Chondrocyte (in vitro differentiated cells): ENCODE data around the gene SDCBP2. TPM values are rescaled to one million over a fixed set of nuclear protein-coding genes. Genes with fewer than 3 reads are reported as not detected.

Source experiments
- DNase-seq: peaks from one replicate; pipeline ENCODE4 v3.0.0; 2021; ENCODE audit warnings: mixed read lengths, low spot score
- H3K27ac Mint-ChIP-seq: one replicate; pipeline ENCODE4 v1.8.0; 2021; ENCODE audit warnings: mild to moderate bottlenecking, moderate library complexity, mixed read lengths; ENCODE audit not compliant: unreplicated experiment
- H3K27me3 Mint-ChIP-seq: 2 replicates; pipeline ENCODE4 v1.8.0; 2021; ENCODE audit warnings: low read depth, mixed read lengths
- H3K36me3 Mint-ChIP-seq: 2 replicates; pipeline ENCODE4 v1.8.0; 2021; ENCODE audit warnings: low read depth, mixed read lengths
- H3K4me1 Mint-ChIP-seq: 2 replicates; pipeline ENCODE4 v1.8.0; 2021; ENCODE audit warnings: low read depth, mild to moderate bottlenecking, mixed read lengths
- H3K4me3 Mint-ChIP-seq: one replicate; pipeline ENCODE4 v1.8.0; 2021; ENCODE audit warnings: mild to moderate bottlenecking, moderate library complexity, mixed read lengths; ENCODE audit not compliant: unreplicated experiment
- H3K9me3 Mint-ChIP-seq: 2 replicates; pipeline ENCODE4 v1.8.0; 2021; ENCODE audit warnings: low read depth, mixed read lengths
- CTCF ChIP-seq: fragments of 200-600 bp; sonication (generic); IDR thresholded peaks from 2 replicates; pipeline ENCODE4 v1.5.0; 2021; ENCODE audit warnings: antibody characterized with exemption, mild to moderate bottlenecking, moderate library complexity
- total RNA-seq: library from RNA; stranded (reverse); gene quantifications from 3 replicates; pipeline ENCODE4 v1.2.1, GENCODE V29; 2021

Gene SDCBP2
- total RNA-seq, 1 donor from 2014 or later: 2.3 TPM

GRCh38 chr20:1357921-1358671 lies 29.2 kb upstream of the SDCBP2 start:
- Mint-ChIP-seq H3K27ac (no peak overlapping the region), H3K4me3 (no peak overlapping the region), H3K36me3 (peaks cover 39% of the 10 kb centered on the region), H3K9me3 (peaks cover 15% of the 10 kb centered on the region), H3K27me3 (no peaks in the 10 kb centered on the region), H3K4me1 (no peaks in the 10 kb centered on the region)
- no peak for TF ChIP-seq CTCF
- DNase-seq: no peak

GRCh38 chr20:1353956-1354355 lies 25.0 kb upstream of the SDCBP2 start:
- H3K36me3 Mint-ChIP-seq: peaks cover 42% of the 10 kb centered on the region
- no peaks in the 10 kb centered on the region for H3K27me3 Mint-ChIP-seq
- no peak for DNase-seq
- H3K9me3 Mint-ChIP-seq: peaks cover 36% of the 10 kb centered on the region
- TF ChIP-seq CTCF: no peak
- no peak overlapping the region for H3K27ac Mint-ChIP-seq
- no peaks in the 10 kb centered on the region for H3K4me1 Mint-ChIP-seq
- no peak overlapping the region for H3K4me3 Mint-ChIP-seq

GRCh38 chr20:1346315-1346969 lies 17.5 kb upstream of the SDCBP2 start:
- Mint-ChIP-seq H3K4me3 (no peak overlapping the region), H3K4me1 (peaks cover 10% of the 10 kb centered on the region), H3K27ac (no peak overlapping the region), H3K27me3 (no peaks in the 10 kb centered on the region), H3K36me3 (peaks cover 17% of the 10 kb centered on the region), H3K9me3 (peaks cover 38% of the 10 kb centered on the region)
- no peak for DNase-seq
- no peak for TF ChIP-seq CTCF

GRCh38 chr20:1345756-1346093 lies 16.8 kb upstream of the SDCBP2 start:
- no peak for TF ChIP-seq CTCF
- H3K4me3 Mint-ChIP-seq: no peak overlapping the region
- H3K9me3 Mint-ChIP-seq: peaks cover 32% of the 10 kb centered on the region
- no peaks in the 10 kb centered on the region for H3K27me3 Mint-ChIP-seq
- DNase-seq: no peak
- peaks cover 10% of the 10 kb centered on the region for H3K4me1 Mint-ChIP-seq
- no peak overlapping the region for H3K27ac Mint-ChIP-seq
- H3K36me3 Mint-ChIP-seq: peaks cover 13% of the 10 kb centered on the region

- H3K36me3 Mint-ChIP-seq: peaks cover 8% of the 10 kb centered on the region
- H3K27ac Mint-ChIP-seq: no peak overlapping the region
- DNase-seq: no peak
- peaks cover 29% of the 10 kb centered on the region for H3K9me3 Mint-ChIP-seq
- no peaks in the 10 kb centered on the region for H3K27me3 Mint-ChIP-seq
- H3K4me3 Mint-ChIP-seq: no peak overlapping the region
- peaks cover 10% of the 10 kb centered on the region for H3K4me1 Mint-ChIP-seq
- no peak for TF ChIP-seq CTCF
These were observed 16.3 kb upstream of the SDCBP2 start for GRCh38 chr20:1345030-1345755.
